Measurements from ENCODE around the gene SOCS1.
"Not testable (repeated sequence)": the region's sequence is repeated elsewhere in the genome, so short reads cannot be mapped to it uniquely, and the experiment has no call there.

Gene SOCS1

GRCh38 chr16:11255737-11256660, at the start of gene SOCS1:
Gene SOCS1 (minus strand): TSS chr16:11256204. CDS start chr16:11255478, 726 bp downstream.
- DNase-seq (ENCODE audit: low read depth) = peak; percentile 85

DNA sequence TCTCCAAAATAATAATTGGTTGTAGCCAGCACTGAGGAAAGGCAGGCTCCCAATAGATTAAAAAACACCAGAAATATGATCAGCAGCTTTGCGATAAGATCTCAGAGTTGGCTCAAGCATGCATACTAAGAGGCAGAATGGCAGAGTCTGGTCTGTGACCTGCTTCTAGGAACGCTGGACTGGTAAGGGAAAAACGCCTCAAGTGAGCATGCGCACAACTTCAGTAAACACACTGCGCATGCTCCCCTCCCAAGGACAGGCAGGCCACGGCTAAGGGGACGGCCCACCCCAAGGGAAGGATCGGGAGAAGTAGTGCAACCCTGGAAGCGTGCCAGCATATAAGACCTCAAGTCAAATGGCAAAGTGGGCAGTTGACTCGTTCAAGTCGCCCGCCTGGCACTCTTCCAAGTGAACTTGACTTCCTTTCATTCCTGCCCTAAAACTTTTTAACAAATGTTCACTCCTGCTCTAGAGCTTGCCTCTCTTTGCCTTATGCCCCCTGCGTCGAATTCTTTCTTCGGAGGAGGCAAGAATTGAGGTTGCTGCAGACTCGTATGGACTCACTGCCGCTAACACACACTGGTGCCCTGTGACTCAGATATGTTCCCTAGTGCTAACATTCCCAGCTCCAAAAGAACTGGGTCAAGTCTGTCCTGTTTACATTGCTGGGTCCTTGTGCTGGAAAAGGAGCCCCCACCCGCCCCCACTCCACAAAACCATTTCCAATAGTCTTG, 47.6 kb upstream of the SOCS1 start:
- no peak for DNase-seq (ENCODE audit: low read depth)

DNA sequence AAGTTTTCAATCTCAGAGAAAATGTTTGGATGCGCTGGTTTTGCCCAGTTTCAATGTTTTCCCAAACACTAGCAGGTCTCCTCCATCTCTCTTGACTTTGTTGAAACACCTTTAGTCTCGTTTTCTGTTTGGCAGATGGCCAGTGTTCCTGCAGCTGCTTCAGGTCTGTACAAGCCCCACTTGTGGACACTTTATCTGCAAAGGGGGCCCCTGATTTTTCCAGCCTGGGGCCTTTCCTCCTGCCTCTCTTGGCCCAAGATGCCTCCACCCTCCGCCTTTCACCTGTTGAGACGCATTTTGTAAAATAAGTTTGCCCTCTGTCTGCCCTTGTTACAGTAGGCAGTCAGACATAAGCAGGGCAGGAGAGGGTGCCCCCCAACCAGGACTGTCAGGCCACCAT, 47.0 kb upstream of the SOCS1 start:
- DNase-seq (ENCODE audit: low read depth) = no peak

DNA sequence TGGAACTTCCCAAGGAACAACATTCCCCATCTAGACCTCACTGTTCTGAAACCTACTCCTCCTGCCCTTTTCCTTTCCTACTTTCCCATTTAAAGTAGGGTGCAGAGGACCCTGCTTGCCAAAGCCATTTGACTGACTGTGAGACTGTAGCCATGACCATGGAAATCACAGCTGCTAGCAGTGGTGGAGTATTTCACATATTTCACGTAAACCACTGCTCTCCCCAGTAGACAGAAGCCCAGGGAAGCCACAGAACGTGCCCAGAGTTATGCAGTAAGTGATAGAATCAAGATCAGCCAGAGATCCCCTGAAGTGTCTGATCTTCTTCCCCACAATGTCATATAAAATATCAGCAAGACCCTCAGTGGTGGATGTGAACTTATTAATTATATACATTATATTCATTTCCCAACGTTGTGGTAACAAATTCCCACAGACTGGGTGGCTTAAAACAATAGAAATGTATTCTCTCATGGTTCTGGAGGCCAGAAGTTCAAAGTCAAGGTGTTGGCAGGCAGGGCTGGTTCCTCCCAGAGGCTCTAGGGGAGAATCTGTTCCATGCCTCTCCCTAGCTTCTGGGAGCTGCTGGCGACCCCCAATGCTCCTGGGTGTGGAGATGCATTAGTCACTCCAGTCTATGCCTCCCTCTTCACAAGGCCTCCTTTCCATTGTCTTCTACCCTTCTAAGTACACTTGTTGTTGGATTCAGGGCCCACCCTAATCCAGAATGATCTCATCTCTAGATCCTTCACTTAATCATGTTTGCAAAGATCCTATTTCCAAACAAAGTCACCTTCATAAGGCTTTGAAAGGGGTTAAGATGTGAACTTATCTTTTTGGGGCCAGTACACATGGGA, 45.9 kb upstream of the SOCS1 start:
- no peak for DNase-seq (ENCODE audit: low read depth)

DNA sequence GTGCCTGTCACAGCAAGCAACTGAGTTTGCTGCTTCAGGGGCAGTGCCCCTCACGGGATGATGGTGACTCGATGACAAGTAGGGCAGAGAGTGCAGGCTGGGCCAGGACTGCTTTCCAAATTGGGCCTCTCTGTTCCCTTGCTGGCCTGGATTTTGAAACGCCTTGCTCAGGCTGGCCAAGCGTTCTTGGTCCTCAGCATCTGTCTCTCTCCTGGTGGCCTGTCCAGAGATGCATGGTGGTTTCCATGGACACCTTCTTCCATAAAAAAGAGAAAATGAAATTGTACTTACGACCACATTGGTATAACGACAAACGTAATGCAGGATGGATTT, 44.5 kb upstream of the SOCS1 start:
- no peak for DNase-seq (ENCODE audit: low read depth)

- no peak for DNase-seq (ENCODE audit: low read depth)
Measured at GRCh38 chr16:11299865-11300559, 44.0 kb upstream of the SOCS1 start.

GRCh38 chr16:11298950-11299547, 43.0 kb upstream of the SOCS1 start:
- DNase-seq (ENCODE audit: low read depth) = not testable (repeated sequence)

- DNase-seq (ENCODE audit: low read depth) = no peak
Measured at GRCh38 chr16:11298143-11298900, 42.3 kb upstream of the SOCS1 start.

DNA sequence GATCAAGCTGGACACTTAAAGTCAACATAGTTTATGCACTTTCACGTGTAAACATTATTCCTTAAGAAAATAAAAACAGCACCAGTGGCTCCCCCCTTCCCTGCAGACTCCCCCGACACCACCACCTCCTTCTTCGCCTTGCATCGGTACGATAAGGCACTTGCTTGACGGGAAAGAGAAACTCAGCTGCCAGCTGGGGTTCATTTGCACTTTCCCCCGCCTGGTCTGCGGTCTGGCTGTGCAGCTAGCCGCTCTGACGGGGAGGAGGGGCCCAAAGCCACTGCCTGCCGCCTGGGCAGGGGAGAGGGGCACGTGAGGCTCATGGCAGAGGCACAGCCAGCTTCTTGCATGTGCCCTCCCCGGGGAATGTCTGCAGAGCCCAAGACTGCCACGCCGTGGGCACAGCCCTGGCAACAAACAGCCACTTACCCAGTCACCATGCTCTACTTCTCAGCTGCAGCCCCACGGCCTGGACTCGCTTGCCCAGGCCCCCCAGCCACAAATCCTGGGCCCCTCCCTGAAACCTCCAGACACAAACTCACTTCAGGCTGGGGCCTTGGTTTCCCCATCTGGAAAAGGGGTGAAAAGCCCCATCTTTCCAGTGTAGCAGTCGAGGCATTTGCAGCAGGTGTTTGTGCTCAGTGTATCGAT, 41.6 kb upstream of the SOCS1 start:
- DNase-seq (ENCODE audit: low read depth) = peak; percentile 50

DNA sequence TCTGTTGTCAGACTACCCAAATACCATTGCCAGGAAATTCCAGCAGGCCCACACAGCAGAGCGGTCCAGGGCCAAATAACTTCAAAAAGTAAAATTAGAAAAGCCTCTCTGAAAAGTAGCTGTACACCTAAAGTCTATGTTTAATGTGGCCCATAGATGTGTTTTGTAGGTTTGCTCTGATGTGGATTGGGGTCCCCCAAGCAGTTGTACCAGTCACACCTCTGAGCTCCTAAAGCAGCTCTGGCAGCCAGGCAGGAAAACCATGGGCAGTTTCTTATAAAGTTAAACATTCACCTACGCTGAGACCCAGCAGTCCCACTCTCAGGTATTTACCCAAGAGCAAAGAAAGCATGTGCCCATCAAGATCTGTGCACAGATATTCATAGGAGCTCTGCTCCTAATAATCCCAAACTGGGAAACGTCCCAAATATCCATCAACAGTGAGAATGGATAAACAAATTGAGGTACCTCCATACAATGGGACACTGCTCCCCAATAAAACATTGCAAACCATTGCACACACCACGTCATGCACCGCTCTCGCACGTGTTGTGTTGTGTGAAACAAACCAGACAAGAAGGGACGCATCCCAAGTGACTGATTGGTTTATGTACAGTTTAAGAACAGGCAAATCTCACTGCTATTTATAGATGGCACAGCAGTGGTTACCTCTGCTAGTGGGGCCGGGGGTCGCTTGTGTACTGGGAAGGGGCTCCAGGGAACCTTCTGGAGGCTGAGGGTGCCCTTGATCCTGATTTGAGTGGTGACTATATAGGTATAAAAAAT, 40.9 kb upstream of the SOCS1 start:
- no peak for DNase-seq (ENCODE audit: low read depth)

GRCh38 chr16:11296351-11296705, 40.3 kb upstream of the SOCS1 start:
- DNase-seq (ENCODE audit: low read depth) = no peak

GRCh38 chr16:11295672-11296071, 39.7 kb upstream of the SOCS1 start:
- no peak for DNase-seq (ENCODE audit: low read depth)

- DNase-seq (ENCODE audit: low read depth) = no peak
Measured at GRCh38 chr16:11292076-11292748, 36.2 kb upstream of the SOCS1 start.

GRCh38 chr16:11291091-11291703, 35.2 kb upstream of the SOCS1 start:
- DNase-seq (ENCODE audit: low read depth) = no peak

GRCh38 chr16:11290102-11290893, 34.3 kb upstream of the SOCS1 start:
- no peak for DNase-seq (ENCODE audit: low read depth)

DNA sequence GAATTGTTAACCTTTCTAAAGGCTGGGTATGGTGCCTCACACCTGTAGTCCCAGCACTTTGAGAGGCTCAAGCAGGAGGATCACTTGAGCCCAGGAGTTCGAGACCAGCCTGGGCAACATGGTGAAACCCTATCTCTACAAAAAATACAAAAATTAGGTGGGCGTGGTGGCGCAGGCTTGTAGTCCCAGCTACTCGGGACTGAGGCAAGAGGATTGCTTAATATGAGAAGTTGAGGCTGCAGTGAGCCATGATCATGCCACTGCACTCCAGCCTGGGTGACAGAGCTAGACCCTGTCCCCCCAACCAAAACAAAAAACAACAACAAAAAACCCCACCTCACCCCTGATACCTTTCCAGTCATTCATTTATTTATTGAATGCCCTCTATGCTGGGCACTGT, 33.7 kb upstream of the SOCS1 start:
- DNase-seq (ENCODE audit: low read depth) = not testable (repeated sequence)

DNA sequence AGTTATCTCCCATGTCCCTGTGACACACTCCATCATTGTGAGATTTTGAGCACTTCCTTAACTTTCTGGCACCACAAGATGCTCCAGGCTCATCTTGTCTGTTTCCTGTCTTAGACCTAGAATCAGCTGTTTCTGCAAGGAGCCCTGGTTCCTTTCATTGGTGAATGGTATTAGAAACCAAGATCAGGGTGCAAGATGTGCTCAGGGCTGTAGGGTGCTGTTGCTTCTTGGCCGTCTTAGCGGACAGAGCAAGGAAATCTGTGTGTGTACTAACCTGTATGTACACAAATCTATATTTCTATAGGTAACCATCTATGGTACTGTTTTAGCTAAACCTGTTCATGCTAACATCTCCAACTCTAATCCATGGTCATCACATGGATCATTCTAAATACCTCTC, 33.2 kb upstream of the SOCS1 start:
- DNase-seq (ENCODE audit: low read depth) = no peak
